Trophoblast cell (in vitro differentiated cells and primary cell): ENCODE results near the gene ZNF276.

Experiments used
- DNase-seq, 2 donors: peaks; one replicate each; pipeline ENCODE4 v3.0.0-alpha.2; 2016
- H2AFZ ChIP-seq: 2 replicates; pipeline ENCODE4 v1.6.1; 2013; ENCODE audit warnings: low read length, moderate library complexity, mild to moderate bottlenecking; ENCODE audit not compliant: insufficient read depth, poor library complexity
- H2AK5ac ChIP-seq: 2 replicates; pipeline ENCODE4 v1.6.1; 2013; ENCODE audit warnings: mild to moderate bottlenecking, low read length
- H2BK120ac ChIP-seq: 2 replicates; pipeline ENCODE4 v1.6.1; 2013; ENCODE audit warnings: low read length, mild to moderate bottlenecking, moderate library complexity; ENCODE audit not compliant: insufficient read depth, poor library complexity
- H2BK12ac ChIP-seq: 2 replicates; pipeline ENCODE4 v1.6.1; 2013; ENCODE audit warnings: mild to moderate bottlenecking, low read length, moderate library complexity
- H2BK5ac ChIP-seq: 2 replicates; pipeline ENCODE4 v1.6.1; 2013; ENCODE audit warnings: low read length, low read depth, moderate library complexity, mild to moderate bottlenecking; ENCODE audit not compliant: poor library complexity
- H3K14ac ChIP-seq: 2 replicates; pipeline ENCODE4 v1.6.1; 2013; ENCODE audit warnings: mild to moderate bottlenecking, low read length
- H3K18ac ChIP-seq: 2 replicates; pipeline ENCODE4 v1.6.1; 2013; ENCODE audit warnings: mild to moderate bottlenecking, low read length
- H3K23ac ChIP-seq: 2 replicates; pipeline ENCODE4 v1.6.1; 2013; ENCODE audit warnings: low read length
- H3K27ac ChIP-seq: 2 replicates; pipeline ENCODE4 v1.5.1; 2013; ENCODE audit warnings: low read depth, mild to moderate bottlenecking, inconsistent platforms, low read length, moderate library complexity
- H3K27me3 ChIP-seq: 2 replicates; pipeline ENCODE4 v1.6.1; 2013; ENCODE audit warnings: inconsistent platforms, mild to moderate bottlenecking, low read length, moderate library complexity; ENCODE audit not compliant: insufficient read depth
- H3K36me3 ChIP-seq, 2 experiments: 1 replicate in 1 of 2; 2 replicates in 1 of 2; pipeline ENCODE4 v1.6.1; 2013; ENCODE audit warnings: low read length in 2 of 2, mild to moderate bottlenecking in 2 of 2, moderate library complexity in 1 of 2; ENCODE audit not compliant: insufficient read depth in 2 of 2, control insufficient read depth in 1 of 2
- H3K4ac ChIP-seq: 2 replicates; pipeline ENCODE4 v1.6.1; 2013; ENCODE audit warnings: low read depth, mild to moderate bottlenecking, low read length, moderate library complexity
- H3K4me1 ChIP-seq, 2 experiments: 1 replicate in 1 of 2; 2 replicates in 1 of 2; pipeline ENCODE4 v1.6.1; 2013; ENCODE audit warnings: low read length in 2 of 2, mild to moderate bottlenecking in 2 of 2, moderate library complexity in 1 of 2; ENCODE audit not compliant: insufficient read depth in 2 of 2, control insufficient read depth in 1 of 2
- H3K4me2 ChIP-seq: 2 replicates; pipeline ENCODE4 v1.6.1; 2013; ENCODE audit warnings: inconsistent platforms, mild to moderate bottlenecking, low read length, moderate library complexity
- H3K4me3 ChIP-seq: 2 replicates; pipeline ENCODE4 v1.5.1; 2013; ENCODE audit warnings: mild to moderate bottlenecking, low read depth, low read length, inconsistent platforms
- H3K79me1 ChIP-seq: one replicate; pipeline ENCODE4 v1.6.1; 2013; ENCODE audit warnings: low read length
- H3K79me2 ChIP-seq: 2 replicates; pipeline ENCODE4 v1.6.1; 2013; ENCODE audit warnings: low read length, mild to moderate bottlenecking; ENCODE audit not compliant: control insufficient read depth, insufficient read depth, poor library complexity
- H3K9ac ChIP-seq: 2 replicates; pipeline ENCODE4 v1.6.1; 2013; ENCODE audit warnings: mild to moderate bottlenecking, low read length
- H3K9me3 ChIP-seq: 2 replicates; pipeline ENCODE4 v1.6.1; 2013; ENCODE audit warnings: low read depth, mild to moderate bottlenecking, control low read depth, inconsistent platforms, low read length; ENCODE audit not compliant: insufficient read depth
- H4K12ac ChIP-seq: 2 replicates; pipeline ENCODE4 v1.6.1; 2013; ENCODE audit warnings: low read depth, mild to moderate bottlenecking, low read length, moderate library complexity
- H4K8ac ChIP-seq: 2 replicates; pipeline ENCODE4 v1.6.1; 2013; ENCODE audit warnings: low read depth, mild to moderate bottlenecking, low read length, moderate library complexity
- H4K91ac ChIP-seq: one replicate; pipeline ENCODE4 v1.6.1; 2013; ENCODE audit warnings: low read depth, mild to moderate bottlenecking, low read length, moderate library complexity
- WGBS: extraction: QIAGEN DNeasy Blood & Tissue Kit; methylation state at CpG from one replicate; pipeline ENCODE4 v1.1.7; 2013; ENCODE audit warnings: missing lambda C conversion rate; ENCODE audit not compliant: insufficient read length, insufficient coverage; ENCODE audit errors: extremely low coverage; 5-methylcytosine and 5-hydroxymethylcytosine counted together

The ZNF276 gene

DNA sequence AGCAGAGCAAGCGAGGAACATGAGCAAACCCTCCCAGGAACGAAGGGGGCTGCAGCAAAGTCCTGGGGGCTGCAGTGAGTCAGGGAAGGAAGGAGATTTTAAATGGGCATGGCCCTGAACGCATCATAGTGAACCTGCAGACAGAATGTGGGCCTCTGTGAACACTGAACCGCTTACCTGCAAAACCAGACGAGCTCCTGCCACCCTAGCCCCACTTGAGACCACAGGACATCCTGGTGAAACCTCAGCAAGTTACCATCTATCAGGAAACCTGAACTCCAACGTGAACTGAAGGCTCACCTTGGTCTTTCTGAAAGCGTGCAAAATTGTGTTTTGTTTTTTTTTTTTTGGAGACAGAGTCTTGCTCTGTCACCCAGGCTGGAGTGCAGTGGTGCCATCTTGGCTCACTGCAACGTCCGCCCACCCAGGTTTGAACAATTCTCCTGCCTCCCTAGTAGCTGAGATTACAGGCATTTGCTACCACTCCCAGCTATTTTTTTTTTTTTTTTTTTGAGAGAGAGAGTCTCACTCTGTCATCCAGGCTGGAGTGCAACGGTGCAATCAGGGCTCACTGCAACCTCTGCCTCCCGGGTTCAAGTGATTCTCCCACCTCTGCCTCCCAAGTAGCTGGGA, 64.3 kb downstream of the ZNF276 start:
- Histone ChIP-seq H3K4me3 (no peak overlapping the region), H3K27ac (no peak overlapping the region), H2BK5ac (no peak overlapping the region), H3K14ac (no peak overlapping the region), H4K8ac (no peak overlapping the region), H3K79me2 (no peaks in the 10 kb centered on the region), H3K36me3 (peaks cover 49 to 54% of the 10 kb centered on the region in 2 experiments), H3K79me1 (no peaks in the 10 kb centered on the region), H4K12ac (no peak overlapping the region), H2BK120ac (no peak overlapping the region), H3K4ac (no peak overlapping the region), H3K4me2 (no peak overlapping the region), H3K9ac (no peak overlapping the region), H3K9me3 (no peaks in the 10 kb centered on the region), H3K23ac (no peak overlapping the region), H2BK12ac (no peak overlapping the region), H3K27me3 (no peaks in the 10 kb centered on the region), H3K4me1 (no peaks in the 10 kb centered on the region), H2AK5ac (no peak overlapping the region), H3K18ac (no peak overlapping the region), H4K91ac (no peak overlapping the region), H2AFZ (no peak overlapping the region)
- no CpG with 5 or more reads among the region's 11 CpGs for WGBS
- DNase-seq: no peak

DNA sequence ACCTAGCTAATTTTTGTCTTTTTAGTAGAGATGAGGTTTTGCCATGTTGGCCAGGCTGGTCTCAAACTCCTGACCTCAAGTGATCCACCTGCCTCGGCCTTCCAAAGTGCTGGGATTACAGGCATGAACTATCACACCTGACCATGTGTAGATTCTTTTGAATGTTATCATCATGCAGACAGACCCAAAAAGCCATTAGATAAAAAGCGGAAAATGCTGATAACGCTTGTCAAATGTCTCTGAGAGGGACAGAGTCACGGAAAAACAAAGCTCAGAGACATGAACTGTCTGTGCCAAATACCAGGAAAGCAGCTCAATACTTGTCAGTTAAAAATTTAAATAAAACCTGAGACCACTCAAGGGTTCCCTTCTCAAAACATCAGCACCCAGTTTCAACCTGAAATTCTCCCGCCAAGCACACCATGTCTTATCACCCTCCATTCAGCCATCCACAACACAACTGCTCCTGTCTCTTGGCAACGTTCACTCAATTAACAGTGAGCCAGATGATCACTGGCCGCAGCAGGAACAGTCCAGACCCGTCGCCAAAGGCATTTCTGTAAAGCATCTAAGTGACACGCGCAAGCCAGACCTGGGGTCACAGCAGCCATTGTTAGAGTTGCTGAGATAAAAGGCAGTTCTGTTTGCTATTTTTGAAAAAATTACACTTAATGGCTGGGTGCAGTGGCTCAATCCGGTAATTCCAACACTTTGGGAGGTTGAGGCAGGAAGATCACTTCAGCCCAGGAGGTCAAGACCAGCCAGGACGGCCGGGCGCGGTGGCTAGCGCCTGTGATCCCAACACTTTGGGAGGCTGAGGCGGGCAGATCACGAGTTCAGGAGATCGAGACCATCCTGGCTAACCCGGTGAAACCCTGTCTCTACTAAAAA, 65.4 kb downstream of the ZNF276 start:
- H3K18ac ChIP-seq: no peak overlapping the region
- H3K79me2 ChIP-seq: no peaks in the 10 kb centered on the region
- H2BK12ac ChIP-seq: no peak overlapping the region
- no peak overlapping the region for H4K12ac ChIP-seq
- no peak overlapping the region for H4K8ac ChIP-seq
- no peaks in the 10 kb centered on the region for H3K9me3 ChIP-seq
- H3K27ac ChIP-seq: no peak overlapping the region
- no CpG with 5 or more reads among the region's 21 CpGs for WGBS
- no peaks in the 10 kb centered on the region for H3K4me1 ChIP-seq
- no peak overlapping the region for H4K91ac ChIP-seq
- no peak overlapping the region for H3K23ac ChIP-seq
- H3K14ac ChIP-seq: no peak overlapping the region
- no peak overlapping the region for H2BK5ac ChIP-seq
- no peak for DNase-seq
- H2AFZ ChIP-seq: no peak overlapping the region
- H3K36me3 ChIP-seq: peaks cover 59 to 62% of the 10 kb centered on the region in 2 experiments
- no peaks in the 10 kb centered on the region for H3K79me1 ChIP-seq
- H3K4me3 ChIP-seq: no peak overlapping the region
- H2BK120ac ChIP-seq: no peak overlapping the region
- H3K4ac ChIP-seq: no peak overlapping the region
- no peak overlapping the region for H2AK5ac ChIP-seq
- H3K4me2 ChIP-seq: no peak overlapping the region
- H3K27me3 ChIP-seq: no peaks in the 10 kb centered on the region
- H3K9ac ChIP-seq: no peak overlapping the region

DNA sequence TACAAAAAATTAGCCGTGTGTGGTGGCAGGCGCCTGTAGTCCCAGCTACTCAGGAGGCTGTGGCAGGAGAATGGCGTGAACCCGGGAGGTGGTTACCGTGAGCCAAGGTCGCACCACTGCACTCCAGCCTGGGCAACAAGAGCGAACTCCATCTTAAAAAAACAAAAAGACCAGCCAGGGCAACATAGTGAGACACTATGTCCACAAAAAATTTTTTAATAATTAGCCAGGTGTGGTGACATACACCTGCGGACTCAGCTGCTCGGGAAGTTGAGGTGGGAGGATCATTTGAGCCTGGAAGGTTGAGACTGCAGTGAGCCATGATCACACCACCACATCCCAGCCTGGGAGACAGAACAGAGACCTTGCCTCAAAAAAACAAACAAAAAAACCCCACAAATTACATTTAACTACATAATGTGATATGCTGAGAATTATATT, 66.0 kb downstream of the ZNF276 start:
- no peak overlapping the region for H3K4me3 ChIP-seq
- H3K9ac ChIP-seq: no peak overlapping the region
- H3K27ac ChIP-seq: no peak overlapping the region
- H3K4me2 ChIP-seq: no peak overlapping the region
- no peak overlapping the region for H4K12ac ChIP-seq
- peaks cover 65 to 68% of the 10 kb centered on the region in 2 experiments for H3K36me3 ChIP-seq
- no peak overlapping the region for H3K23ac ChIP-seq
- no peak overlapping the region for H3K14ac ChIP-seq
- no peak overlapping the region for H2BK12ac ChIP-seq
- no peak overlapping the region for H2AK5ac ChIP-seq
- no peak overlapping the region for H2BK120ac ChIP-seq
- no peaks in the 10 kb centered on the region for H3K9me3 ChIP-seq
- H3K4ac ChIP-seq: no peak overlapping the region
- no peaks in the 10 kb centered on the region for H3K79me2 ChIP-seq
- H2AFZ ChIP-seq: no peak overlapping the region
- H4K8ac ChIP-seq: no peak overlapping the region
- no peak for DNase-seq
- no peaks in the 10 kb centered on the region for H3K27me3 ChIP-seq
- no peak overlapping the region for H3K18ac ChIP-seq
- no peak overlapping the region for H2BK5ac ChIP-seq
- no CpG with 5 or more reads among the region's 9 CpGs for WGBS
- H4K91ac ChIP-seq: no peak overlapping the region
- no peaks in the 10 kb centered on the region for H3K79me1 ChIP-seq
- H3K4me1 ChIP-seq: no peaks in the 10 kb centered on the region
